H9 (cell line): ENCODE measurements around the gene ZBTB43. TPM values are rescaled to one million over a fixed set of nuclear protein-coding genes. Genes with fewer than 3 reads are reported as not detected.

Experiments used
- DNase-seq: peaks from one replicate; pipeline ENCODE4 v3.0.0-alpha.2; 2017
- H2AFZ ChIP-seq: one replicate; pipeline ENCODE4 v1.6.1; 2013; ENCODE audit warnings: mild to moderate bottlenecking, low read length, control low read depth, moderate library complexity
- H2AK5ac ChIP-seq: 2 replicates; pipeline ENCODE4 v1.6.1; 2013; ENCODE audit warnings: low read length, control low read depth, mixed read lengths; ENCODE audit not compliant: insufficient read length
- H2BK120ac ChIP-seq: one replicate; pipeline ENCODE4 v1.6.1; 2013; ENCODE audit warnings: low read depth, mild to moderate bottlenecking, low read length, control low read depth, inconsistent platforms; ENCODE audit not compliant: poor library complexity, severe bottlenecking
- H2BK12ac ChIP-seq: 2 replicates; pipeline ENCODE4 v1.6.1; 2013; ENCODE audit warnings: low read length, control low read depth, mixed read lengths, low read depth; ENCODE audit not compliant: insufficient read length
- H2BK15ac ChIP-seq: 2 replicates; pipeline ENCODE4 v1.6.1; 2013; ENCODE audit warnings: low read depth, low read length, control low read depth
- H2BK20ac ChIP-seq: one replicate; pipeline ENCODE4 v1.6.1; 2013; ENCODE audit warnings: low read depth, mild to moderate bottlenecking, low read length, control low read depth, inconsistent platforms; ENCODE audit not compliant: poor library complexity, severe bottlenecking
- H2BK5ac ChIP-seq: 2 replicates; pipeline ENCODE4 v1.6.1; 2013; ENCODE audit warnings: low read length, control low read depth, mixed read lengths; ENCODE audit not compliant: insufficient read length
- H3K14ac ChIP-seq: 2 replicates; pipeline ENCODE4 v1.6.1; 2013; ENCODE audit warnings: low read length, control low read depth; ENCODE audit not compliant: insufficient read depth
- H3K18ac ChIP-seq: 2 replicates; pipeline ENCODE4 v1.6.1; 2013; ENCODE audit warnings: low read depth, mild to moderate bottlenecking, mixed read lengths, low read length, control low read depth; ENCODE audit not compliant: insufficient read length
- H3K23ac ChIP-seq: 2 replicates; pipeline ENCODE4 v1.6.1; 2013; ENCODE audit warnings: low read length, control low read depth, mixed read lengths, low read depth; ENCODE audit not compliant: insufficient read length
- H3K23me2 ChIP-seq: 2 replicates; pipeline ENCODE4 v1.6.1; 2013; ENCODE audit warnings: low read depth, mild to moderate bottlenecking, mixed read lengths, low read length, control low read depth; ENCODE audit not compliant: insufficient read length, poor library complexity, severe bottlenecking
- H3K27ac ChIP-seq: 2 replicates; pipeline ENCODE4 v1.5.1; 2013; ENCODE audit warnings: low read length, control low read depth, mixed read lengths, low read depth; ENCODE audit not compliant: insufficient read length
- H3K27me3 ChIP-seq: 2 replicates; pipeline ENCODE4 v1.6.1; 2013; ENCODE audit warnings: low read length, control low read depth, inconsistent platforms; ENCODE audit not compliant: insufficient read depth
- H3K4ac ChIP-seq: 2 replicates; pipeline ENCODE4 v1.6.1; 2013; ENCODE audit warnings: low read depth, mild to moderate bottlenecking, control low read depth, inconsistent platforms, low read length, moderate library complexity
- H3K4me1 ChIP-seq: 2 replicates; pipeline ENCODE4 v1.6.1; 2013; ENCODE audit warnings: low read length, control low read depth, inconsistent platforms; ENCODE audit not compliant: insufficient read depth
- H3K4me2 ChIP-seq: 2 replicates; pipeline ENCODE4 v1.6.1; 2013; ENCODE audit warnings: low read length, control low read depth, mixed read lengths; ENCODE audit not compliant: insufficient read length, insufficient read depth
- H3K56ac ChIP-seq: 2 replicates; pipeline ENCODE4 v1.6.1; 2013; ENCODE audit warnings: low read depth, mild to moderate bottlenecking, mixed read lengths, low read length, control low read depth; ENCODE audit not compliant: insufficient read length
- H3K79me1 ChIP-seq: 2 replicates; pipeline ENCODE4 v1.6.1; 2013; ENCODE audit warnings: low read depth, mild to moderate bottlenecking, moderate library complexity, low read length, control low read depth, inconsistent platforms; ENCODE audit not compliant: insufficient read depth, poor library complexity, severe bottlenecking
- H3K79me2 ChIP-seq: 2 replicates; pipeline ENCODE4 v1.6.1; 2013; ENCODE audit warnings: low read length, control low read depth, inconsistent platforms; ENCODE audit not compliant: insufficient read depth
- H3K9ac ChIP-seq: 2 replicates; pipeline ENCODE4 v1.6.1; 2013; ENCODE audit warnings: low read length, control low read depth, mixed read lengths; ENCODE audit not compliant: insufficient read length; ENCODE audit errors: extremely low read depth
- H3K9me3 ChIP-seq: one replicate; pipeline ENCODE4 v1.6.1; 2013; ENCODE audit warnings: low read depth, low read length, inconsistent platforms; ENCODE audit not compliant: control insufficient read depth
- H3T11ph ChIP-seq: one replicate; pipeline ENCODE4 v1.6.1; 2013; ENCODE audit warnings: mild to moderate bottlenecking, low read length, control low read depth, inconsistent platforms
- H4K20me1 ChIP-seq: one replicate; pipeline ENCODE4 v1.6.1; 2013; ENCODE audit not compliant: control insufficient read depth, insufficient read length, insufficient read depth
- H4K5ac ChIP-seq: 2 replicates; pipeline ENCODE4 v1.6.1; 2013; ENCODE audit warnings: low read depth, mild to moderate bottlenecking, mixed read lengths, low read length, control low read depth; ENCODE audit not compliant: insufficient read length
- H4K8ac ChIP-seq: replicated peaks from 2 replicates; pipeline ENCODE4 v1.6.1; 2013; ENCODE audit warnings: low read length, control low read depth, mixed read lengths, low read depth; ENCODE audit not compliant: insufficient read length
- H4K91ac ChIP-seq: 2 replicates; pipeline ENCODE4 v1.6.1; 2013; ENCODE audit warnings: low read depth, mild to moderate bottlenecking, moderate library complexity, mixed read lengths, low read length, control low read depth; ENCODE audit not compliant: insufficient read length
- H3K27ac Mint-ChIP-seq, 3 experiments: 2 replicates in 2 of 3; 3 replicates in 1 of 3; pipeline ENCODE4 v1.8.0; 2020 to 2021; ENCODE audit warnings: mixed read lengths in 3 of 3, mild to moderate bottlenecking in 1 of 3, moderate library complexity in 1 of 3
- H3K27me3 Mint-ChIP-seq: 2 replicates; pipeline ENCODE4 v1.8.0; 2021; ENCODE audit warnings: low read depth, mild to moderate bottlenecking, moderate library complexity, mixed read lengths
- H3K36me3 Mint-ChIP-seq, 3 experiments: 2 replicates in 2 of 3; 3 replicates in 1 of 3; pipeline ENCODE4 v1.8.0; 2020 to 2021; ENCODE audit warnings: low read depth in 3 of 3, mixed read lengths in 3 of 3; ENCODE audit not compliant: insufficient read depth in 1 of 3
- H3K4me1 Mint-ChIP-seq, 2 experiments: 2 replicates each; pipeline ENCODE4 v1.8.0; 2020; ENCODE audit warnings: mixed read lengths in 2 of 2
- H3K4me3 Mint-ChIP-seq, 2 experiments: 2 replicates in 1 of 2; 3 replicates in 1 of 2; pipeline ENCODE4 v1.8.0; 2020 to 2021; ENCODE audit warnings: mild to moderate bottlenecking in 2 of 2, mixed read lengths in 2 of 2, moderate library complexity in 1 of 2
- H3K9me3 Mint-ChIP-seq, 2 experiments: 2 replicates in 1 of 2; 3 replicates in 1 of 2; pipeline ENCODE4 v1.8.0; 2020; ENCODE audit warnings: mild to moderate bottlenecking in 2 of 2, mixed read lengths in 2 of 2, moderate library complexity in 1 of 2
- WGBS: extraction: QIAGEN DNeasy Blood & Tissue Kit; methylation state at CpG from one replicate; pipeline ENCODE4 v1.1.7; 2013; ENCODE audit warnings: missing lambda C conversion rate, low lambda C conversion rate, mixed read lengths; ENCODE audit not compliant: insufficient read length; ENCODE audit errors: extremely low coverage; 5-methylcytosine and 5-hydroxymethylcytosine counted together
- total RNA-seq: library from RNA; stranded (reverse); gene quantifications from 2 replicates; pipeline ENCODE4 v1.2.1, GENCODE V29; 2021
- TF ChIP-seq, protein P1 (sequence below): fragments of 200-600 bp; sonication (generic); conservative IDR thresholded peaks from 3 replicates; pipeline ENCODE4 v1.8.0; 2021; ENCODE audit warnings: antibody characterized with exemption, mild to moderate bottlenecking

The ZBTB43 gene
- total RNA-seq, 1 experiment from 2014 or later, result 15.7 TPM

DNA sequence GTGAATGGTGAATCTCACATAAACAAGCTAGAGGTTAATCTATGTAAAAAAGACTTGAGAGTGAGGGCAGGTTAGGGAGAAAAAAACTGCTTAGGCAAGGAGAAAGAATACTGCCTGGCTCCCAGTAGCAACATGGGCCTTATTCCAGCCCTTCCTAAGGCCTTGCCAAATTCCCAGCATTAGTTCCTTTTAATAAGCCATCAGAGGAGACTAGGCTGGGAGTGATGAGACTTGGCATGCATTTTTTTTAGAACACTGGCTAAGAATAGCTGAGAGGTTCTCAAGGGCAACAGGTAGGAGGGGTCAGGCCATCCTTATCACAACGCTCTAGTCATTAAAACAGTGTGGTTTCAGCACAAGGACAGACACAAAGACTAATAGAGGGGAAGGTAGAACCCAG lies 20.9 kb upstream of the ZBTB43 start:
- Mint-ChIP-seq H3K27ac (no peak overlapping the region), H3K4me1 (peaks cover 0 to 4% of the 10 kb centered on the region in 2 experiments; a peak in 3 of 4 replicates), H3K4me3 (no peak overlapping the region; a peak in 1 of 5 replicates), H3K9me3 (no peaks in the 10 kb centered on the region), H3K27me3 (peaks cover 48% of the 10 kb centered on the region), H3K36me3 (no peaks in the 10 kb centered on the region)
- no peak overlapping the region for H2AK5ac ChIP-seq
- no peak overlapping the region for H3K18ac ChIP-seq
- H3K4me1 ChIP-seq, result no peaks in the 10 kb centered on the region
- H3K4ac ChIP-seq, result no peak overlapping the region
- H3K27ac ChIP-seq, result no peak overlapping the region
- H3K79me2 ChIP-seq, result no peaks in the 10 kb centered on the region
- no peak overlapping the region for H2BK5ac ChIP-seq
- no peaks in the 10 kb centered on the region for H3K9me3 ChIP-seq
- H4K8ac ChIP-seq, result no peak overlapping the region
- no peak overlapping the region for H3K23ac ChIP-seq
- H4K5ac ChIP-seq, result no peak overlapping the region
- no peak overlapping the region for H3K14ac ChIP-seq
- no CpG with 5 or more reads among the region's 1 CpG for WGBS
- no peak overlapping the region for H3K4me2 ChIP-seq
- DNase-seq, result no peak
- no peaks in the 10 kb centered on the region for H3K23me2 ChIP-seq
- H4K91ac ChIP-seq, result no peak overlapping the region
- no peaks in the 10 kb centered on the region for H4K20me1 ChIP-seq
- H3T11ph ChIP-seq, result no peak overlapping the region
- H3K27me3 ChIP-seq, result no peaks in the 10 kb centered on the region
- no peak overlapping the region for H3K56ac ChIP-seq
- no peak overlapping the region for H2BK15ac ChIP-seq
- no peak overlapping the region for H2BK20ac ChIP-seq
- H3K79me1 ChIP-seq, result no peaks in the 10 kb centered on the region
- H2AFZ ChIP-seq, result no peak overlapping the region
- H3K9ac ChIP-seq, result no peak overlapping the region
- H2BK12ac ChIP-seq, result no peak overlapping the region
- no peak overlapping the region for H2BK120ac ChIP-seq
- TF ChIP-seq, protein P1, sequence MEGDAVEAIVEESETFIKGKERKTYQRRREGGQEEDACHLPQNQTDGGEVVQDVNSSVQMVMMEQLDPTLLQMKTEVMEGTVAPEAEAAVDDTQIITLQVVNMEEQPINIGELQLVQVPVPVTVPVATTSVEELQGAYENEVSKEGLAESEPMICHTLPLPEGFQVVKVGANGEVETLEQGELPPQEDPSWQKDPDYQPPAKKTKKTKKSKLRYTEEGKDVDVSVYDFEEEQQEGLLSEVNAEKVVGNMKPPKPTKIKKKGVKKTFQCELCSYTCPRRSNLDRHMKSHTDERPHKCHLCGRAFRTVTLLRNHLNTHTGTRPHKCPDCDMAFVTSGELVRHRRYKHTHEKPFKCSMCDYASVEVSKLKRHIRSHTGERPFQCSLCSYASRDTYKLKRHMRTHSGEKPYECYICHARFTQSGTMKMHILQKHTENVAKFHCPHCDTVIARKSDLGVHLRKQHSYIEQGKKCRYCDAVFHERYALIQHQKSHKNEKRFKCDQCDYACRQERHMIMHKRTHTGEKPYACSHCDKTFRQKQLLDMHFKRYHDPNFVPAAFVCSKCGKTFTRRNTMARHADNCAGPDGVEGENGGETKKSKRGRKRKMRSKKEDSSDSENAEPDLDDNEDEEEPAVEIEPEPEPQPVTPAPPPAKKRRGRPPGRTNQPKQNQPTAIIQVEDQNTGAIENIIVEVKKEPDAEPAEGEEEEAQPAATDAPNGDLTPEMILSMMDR, result no peak
